ENCODE data around the gene PHF19.

Gene PHF19

DNA sequence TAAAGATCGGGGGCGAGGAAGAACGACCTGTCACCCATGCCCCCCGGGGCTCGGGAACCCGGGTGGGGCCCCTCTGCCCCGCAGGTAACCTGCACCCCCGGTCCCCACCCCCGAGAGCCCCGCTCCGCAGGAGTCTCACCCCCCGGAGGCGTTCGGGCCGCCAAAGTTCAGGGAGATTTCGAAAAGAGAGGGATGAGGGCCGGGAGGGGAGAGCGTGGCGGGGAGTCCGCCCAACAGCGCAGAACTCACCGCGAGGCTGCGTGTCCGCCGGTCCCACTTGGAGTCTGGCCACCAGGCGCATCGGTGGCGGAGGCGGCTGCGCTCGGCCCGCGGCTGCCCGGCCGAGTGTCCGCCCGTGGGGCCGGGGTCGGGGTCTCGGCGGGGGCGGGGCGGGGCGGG, at the start of gene PHF19:
PHF19 (minus strand) TSS at position 347 of the 399 bp plus-strand sequence. CDS start 2,447 bp downstream, outside the sequence.
- Histone ChIP-seq H3K9me3 (ENCODE audit: control insufficient read depth, insufficient read depth, low read length) (no peaks in the 10 kb centered on the region; the same call in 1 of the 2 replicates), H3K36me3 (ENCODE audit: insufficient read depth, low read length) (peaks cover 7% of the 10 kb centered on the region; the same call in 1 of the 2 replicates), H3K9ac (ENCODE audit: low read depth, low read length) (peak within 1 kb of the TSS; percentile 57), H3K4me1 (ENCODE audit: insufficient read depth, low read length) (peaks cover 52% of the 10 kb centered on the region)

DNA sequence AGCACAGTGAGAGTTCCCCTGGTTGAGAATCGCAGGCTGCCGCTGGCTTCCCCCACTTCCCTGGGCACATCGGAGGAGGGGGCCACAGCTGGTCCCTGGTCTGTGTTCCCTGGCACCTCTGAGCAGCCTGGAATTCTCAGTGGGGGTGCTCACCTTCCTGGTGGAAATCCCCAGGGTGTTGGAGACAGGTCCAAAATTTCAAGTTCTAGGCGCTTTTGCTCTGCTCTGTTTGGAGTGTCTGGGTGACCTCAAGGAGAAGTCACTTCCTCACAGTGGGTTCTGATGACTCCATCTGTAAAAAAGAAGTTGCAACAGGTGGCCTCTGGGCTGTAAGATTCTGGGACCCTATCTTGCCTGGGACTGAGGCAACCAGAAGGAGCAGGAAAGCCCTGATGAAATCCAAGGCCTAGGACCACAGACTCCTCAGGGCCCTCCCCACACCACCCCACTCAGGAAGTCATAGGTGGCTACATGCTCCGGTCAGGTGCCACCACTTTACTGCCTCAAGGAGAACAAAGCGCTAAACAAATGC, 49.5 kb upstream of the PHF19 start, which contains the start of gene TRAF1:
TRAF1 (minus strand) TSS at position 400 of the 532 bp plus-strand sequence. CDS start 721 bp downstream, outside the sequence.
- Histone ChIP-seq H3K9me3 (ENCODE audit: control insufficient read depth, insufficient read depth, low read length) (no peaks in the 10 kb centered on the region), H3K9ac (ENCODE audit: low read depth, low read length) (no peak within 1 kb of the TSS), H3K4me1 (ENCODE audit: insufficient read depth, low read length) (peaks cover 30% of the 10 kb centered on the region), H3K36me3 (ENCODE audit: insufficient read depth, low read length) (no peaks in the 10 kb centered on the region)

DNA sequence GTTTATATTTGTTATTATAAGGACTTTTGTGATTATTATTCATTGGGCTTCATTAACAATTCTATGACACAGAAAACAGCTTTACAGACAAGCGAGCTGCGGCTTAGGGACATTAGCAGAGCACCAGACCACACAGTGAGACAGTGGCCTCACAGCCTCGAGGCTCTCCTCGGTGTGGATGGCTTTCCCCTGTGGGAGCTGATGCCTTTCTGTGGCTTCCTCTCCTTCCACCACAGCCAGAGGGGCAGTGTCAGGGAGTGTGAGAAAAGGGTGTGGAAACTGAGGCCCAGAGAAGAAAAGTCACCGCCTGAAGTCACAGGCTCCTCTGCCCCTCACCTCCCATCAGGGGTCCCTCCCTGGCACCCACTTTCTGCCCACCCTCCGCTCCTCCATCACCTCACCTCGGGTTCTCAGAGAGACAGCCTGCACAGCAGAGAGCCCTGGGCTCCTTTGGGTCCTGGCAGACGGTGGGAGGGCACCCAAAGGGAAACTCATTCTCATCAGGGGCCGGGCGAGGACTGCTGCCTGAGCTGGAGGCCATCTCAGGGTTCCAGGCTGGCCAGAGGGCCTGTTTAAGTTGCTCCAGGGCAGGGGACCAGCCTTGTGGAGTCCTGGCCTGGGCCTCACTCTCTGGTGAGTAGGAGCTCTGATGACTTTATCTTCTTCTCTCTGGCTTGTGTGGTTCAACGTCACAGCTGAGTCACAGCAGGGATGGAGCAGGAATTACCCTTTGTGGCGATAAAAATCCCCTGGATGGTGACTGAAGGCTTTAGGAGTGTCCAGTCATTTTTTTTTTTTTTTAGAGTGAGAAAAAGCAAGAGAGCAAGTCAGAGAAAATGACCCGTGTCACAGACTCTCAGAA, 48.8 kb upstream of the PHF19 start:
- Histone ChIP-seq H3K9me3 (ENCODE audit: control insufficient read depth, insufficient read depth, low read length) (no peaks in the 10 kb centered on the region), H3K36me3 (ENCODE audit: insufficient read depth, low read length) (no peaks in the 10 kb centered on the region), H3K9ac (ENCODE audit: low read depth, low read length) (no peak overlapping the region), H3K4me1 (ENCODE audit: insufficient read depth, low read length) (peaks cover 29% of the 10 kb centered on the region; the same call in 1 of the 2 replicates)

DNA sequence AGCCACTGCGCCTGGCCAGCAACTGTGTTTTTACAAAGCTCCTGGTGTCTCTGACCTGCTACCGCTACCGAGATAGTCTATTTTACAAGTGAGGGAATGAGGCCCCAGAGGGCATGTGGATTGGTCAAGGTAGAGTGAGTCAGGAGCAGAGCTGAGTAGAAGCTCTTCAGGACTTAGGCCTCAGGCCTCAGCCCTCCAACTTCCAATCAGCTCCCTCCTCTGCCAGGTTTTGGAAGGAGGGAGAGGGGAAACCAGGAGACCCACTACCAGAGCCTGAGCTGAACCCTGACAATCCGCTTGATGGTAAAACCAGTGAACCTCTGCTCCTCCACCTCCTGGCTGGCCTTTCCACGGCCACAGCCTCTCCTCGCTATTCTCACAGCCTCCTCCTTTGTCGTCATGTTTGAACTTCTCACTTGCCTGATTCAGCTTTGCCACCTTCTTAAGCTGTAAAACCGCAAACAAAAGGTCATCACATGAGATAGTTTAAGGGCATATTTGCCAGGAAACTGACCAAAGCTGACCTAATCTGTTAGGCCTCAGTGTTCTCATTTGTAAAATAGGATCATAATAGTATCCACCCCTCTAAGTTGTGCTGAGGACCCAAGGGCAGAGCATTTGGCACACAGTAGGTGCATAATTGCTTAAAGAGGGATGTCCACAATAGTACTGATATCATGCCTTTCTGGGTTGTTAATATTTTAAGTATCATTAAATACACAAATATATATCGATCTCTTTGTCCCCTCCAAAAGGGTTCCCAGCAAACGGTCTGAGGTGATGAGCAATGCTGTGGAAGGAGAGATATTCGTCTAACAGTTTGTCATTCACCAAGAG, 47.9 kb upstream of the PHF19 start:
- no peaks in the 10 kb centered on the region for H3K9me3 ChIP-seq (ENCODE audit: control insufficient read depth, insufficient read depth, low read length)
- peaks cover 36% of the 10 kb centered on the region for H3K4me1 ChIP-seq (ENCODE audit: insufficient read depth, low read length)
- H3K36me3 ChIP-seq (ENCODE audit: insufficient read depth, low read length), result no peaks in the 10 kb centered on the region
- H3K9ac ChIP-seq (ENCODE audit: low read depth, low read length), result no peak overlapping the region

DNA sequence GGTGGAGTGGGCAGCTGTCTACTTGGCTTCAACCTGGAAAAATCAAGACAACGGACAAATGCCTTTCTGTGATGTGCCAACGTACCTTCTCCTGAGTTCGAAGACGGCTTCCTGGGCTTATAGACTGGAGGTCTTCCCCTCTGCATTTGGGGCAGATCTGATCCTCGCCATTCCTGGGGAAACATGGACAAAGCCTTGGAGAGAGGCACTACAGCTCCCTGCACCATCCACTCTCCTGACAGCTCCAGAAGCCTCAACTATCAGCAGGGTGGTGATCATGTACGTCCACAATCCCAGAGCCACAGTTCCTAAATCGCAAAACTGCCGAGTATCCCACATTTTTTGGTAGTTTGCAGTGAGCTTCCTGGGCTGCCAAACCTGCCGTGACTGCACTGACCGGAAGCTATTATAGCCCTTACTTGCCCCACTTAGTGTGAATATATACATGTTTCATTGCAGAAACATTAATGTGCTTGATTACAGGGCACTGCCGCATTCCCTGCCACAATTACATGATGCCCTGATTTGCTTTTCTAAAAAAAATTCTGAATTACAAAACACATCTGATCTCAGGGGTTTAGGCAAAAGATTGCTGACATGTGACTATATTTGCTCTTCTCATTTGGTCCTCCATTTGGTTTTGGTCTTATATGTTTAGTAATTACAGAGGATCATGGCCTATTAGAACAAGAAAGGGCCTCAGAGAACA, 46.8 kb upstream of the PHF19 start:
- Histone ChIP-seq H3K36me3 (ENCODE audit: insufficient read depth, low read length) (no peaks in the 10 kb centered on the region), H3K4me1 (ENCODE audit: insufficient read depth, low read length) (peaks cover 42% of the 10 kb centered on the region), H3K9ac (ENCODE audit: low read depth, low read length) (no peak overlapping the region), H3K9me3 (ENCODE audit: control insufficient read depth, insufficient read depth, low read length) (no peaks in the 10 kb centered on the region)

DNA sequence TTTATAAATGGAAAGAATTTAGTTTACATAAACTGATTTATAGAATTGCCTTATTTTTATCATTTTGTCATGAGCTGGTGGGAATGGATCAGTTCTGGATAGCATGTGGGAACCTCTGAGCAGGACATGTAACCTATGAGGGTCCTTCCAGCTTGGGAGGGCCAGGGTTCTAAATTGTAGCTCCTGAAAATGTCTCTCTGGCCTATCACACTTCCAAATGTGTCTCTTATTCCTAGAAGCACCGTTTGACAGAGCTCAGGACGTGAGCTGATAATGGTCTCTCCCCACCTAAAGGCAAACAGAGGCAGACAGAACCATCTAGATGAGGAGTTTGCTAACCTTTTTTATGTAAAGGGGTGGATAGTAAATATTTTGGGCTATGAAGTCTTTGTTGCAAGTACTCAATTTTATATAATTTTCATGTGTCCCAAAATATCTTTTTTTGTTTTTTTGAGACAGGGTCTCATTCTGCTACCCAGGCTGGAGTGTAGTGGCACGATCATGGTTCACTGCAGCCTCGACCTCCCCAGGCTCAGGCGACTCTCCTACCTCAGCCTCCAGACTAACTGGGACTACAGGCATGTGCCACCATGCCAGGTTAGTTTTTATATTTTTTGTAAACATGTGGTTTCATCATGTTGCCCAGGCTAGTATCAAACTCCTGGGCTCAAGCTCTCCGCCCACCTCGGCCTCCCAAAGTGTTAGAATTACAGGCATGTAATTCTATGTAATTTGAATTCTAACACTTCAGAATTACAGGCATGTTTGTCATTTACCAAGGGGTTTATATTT, 45.6 kb upstream of the PHF19 start:
- peaks cover 44% of the 10 kb centered on the region for H3K4me1 ChIP-seq (ENCODE audit: insufficient read depth, low read length)

DNA sequence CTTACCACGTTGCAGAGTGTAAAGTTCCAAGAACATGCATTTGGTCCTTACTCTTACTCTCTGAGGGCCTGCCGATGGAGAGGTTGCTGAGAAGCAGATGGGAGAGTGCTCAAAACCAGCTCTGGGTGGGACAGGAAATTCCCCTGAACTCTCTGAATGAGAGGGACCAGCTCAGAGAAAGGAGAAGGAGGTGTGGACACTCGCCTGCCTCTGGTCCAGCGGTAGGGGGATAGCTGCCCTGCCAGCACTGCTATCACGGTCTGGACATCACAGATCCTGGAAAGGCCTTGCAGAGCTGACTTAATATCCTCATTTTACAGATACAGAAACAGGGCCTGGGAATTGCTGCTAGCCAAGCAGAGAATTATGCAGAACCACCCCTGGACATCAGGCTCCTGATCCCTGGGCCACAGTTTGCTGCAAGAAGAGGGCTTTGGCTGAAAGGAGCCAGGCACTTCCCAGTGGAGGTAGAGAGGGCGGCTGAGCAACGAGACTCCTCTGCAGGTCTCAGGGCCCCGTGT, 44.7 kb upstream of the PHF19 start:
- Histone ChIP-seq H3K4me1 (ENCODE audit: insufficient read depth, low read length) (peaks cover 42% of the 10 kb centered on the region), H3K9ac (ENCODE audit: low read depth, low read length) (no peak overlapping the region), H3K9me3 (ENCODE audit: control insufficient read depth, insufficient read depth, low read length) (no peaks in the 10 kb centered on the region), H3K36me3 (ENCODE audit: insufficient read depth, low read length) (no peaks in the 10 kb centered on the region)

More for the DNA sequence above, 45.6 kb upstream of the PHF19 start:
- no peaks in the 10 kb centered on the region for H3K36me3 ChIP-seq (ENCODE audit: insufficient read depth, low read length)
- no peaks in the 10 kb centered on the region for H3K9me3 ChIP-seq (ENCODE audit: control insufficient read depth, insufficient read depth, low read length)
- H3K9ac ChIP-seq (ENCODE audit: low read depth, low read length), result no peak overlapping the region

DNA sequence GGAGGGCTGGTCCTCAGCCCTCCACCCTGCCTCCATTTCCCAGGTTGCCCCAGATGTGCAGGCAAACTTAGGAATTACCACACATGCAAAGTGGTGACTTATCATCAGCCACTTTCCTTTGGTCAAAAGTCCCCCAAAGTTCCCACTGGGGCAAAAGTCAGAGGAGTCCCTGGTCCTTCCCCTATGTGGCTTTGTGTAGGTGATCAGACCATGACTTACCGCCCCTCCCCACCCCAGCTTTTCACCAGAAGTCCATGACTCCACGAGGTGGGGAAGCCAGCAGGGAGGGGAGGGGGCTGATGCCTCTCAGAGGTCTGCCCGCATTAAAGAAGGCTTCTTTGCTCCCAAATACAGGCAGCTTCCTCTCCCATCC, 43.8 kb upstream of the PHF19 start:
- Histone ChIP-seq H3K9ac (ENCODE audit: low read depth, low read length) (no peak overlapping the region), H3K9me3 (ENCODE audit: control insufficient read depth, insufficient read depth, low read length) (no peaks in the 10 kb centered on the region), H3K36me3 (ENCODE audit: insufficient read depth, low read length) (no peaks in the 10 kb centered on the region), H3K4me1 (ENCODE audit: insufficient read depth, low read length) (peaks cover 33% of the 10 kb centered on the region)

DNA sequence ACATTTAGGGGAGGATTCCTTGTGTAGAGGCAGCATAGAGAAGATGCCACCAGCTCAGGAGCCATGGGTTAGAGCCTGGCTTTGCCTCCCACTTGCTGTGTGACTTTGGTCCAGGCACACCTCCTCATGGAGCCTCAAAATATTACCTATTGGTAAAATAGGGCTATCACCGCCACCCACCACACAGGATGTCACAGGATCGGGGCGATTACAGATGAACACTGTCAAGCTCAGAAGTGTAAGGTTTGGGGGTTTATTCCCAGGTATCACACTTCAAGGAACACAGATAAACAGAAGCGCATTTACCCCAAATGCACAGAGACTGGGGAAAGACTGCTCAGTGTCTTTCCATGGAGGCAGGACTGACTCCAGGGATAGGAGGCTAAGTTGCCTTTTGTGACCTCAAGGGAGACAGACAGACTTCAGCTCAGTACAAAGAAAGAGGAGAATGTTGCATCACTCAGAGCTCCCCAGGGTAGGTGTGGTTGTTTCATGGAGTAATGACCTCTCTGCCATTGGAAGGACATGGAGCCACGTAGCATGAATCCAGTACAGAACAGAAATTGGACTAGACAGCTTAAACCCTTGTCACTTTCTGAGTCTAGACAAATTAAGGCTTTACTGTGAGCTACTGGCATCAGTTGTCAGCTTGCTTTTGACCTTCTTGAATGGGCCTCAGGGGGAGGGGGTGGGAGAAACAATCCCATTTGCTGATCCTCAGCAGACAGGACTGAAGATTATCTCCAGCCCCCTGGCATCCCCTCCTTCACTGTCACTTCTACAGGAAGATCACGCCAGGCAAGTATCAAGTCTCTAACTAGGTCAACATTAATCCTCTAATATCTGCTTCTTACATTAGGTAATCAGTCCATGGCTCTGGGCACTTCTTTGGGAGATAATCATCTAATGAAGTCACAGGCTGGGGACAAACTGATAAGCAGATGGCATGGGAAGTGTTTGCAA, 43.1 kb upstream of the PHF19 start:
- no peaks in the 10 kb centered on the region for H3K36me3 ChIP-seq (ENCODE audit: insufficient read depth, low read length)
- peaks cover 26% of the 10 kb centered on the region for H3K4me1 ChIP-seq (ENCODE audit: insufficient read depth, low read length)
- H3K9me3 ChIP-seq (ENCODE audit: control insufficient read depth, insufficient read depth, low read length), result no peaks in the 10 kb centered on the region
- H3K9ac ChIP-seq (ENCODE audit: low read depth, low read length), result no peak overlapping the region

DNA sequence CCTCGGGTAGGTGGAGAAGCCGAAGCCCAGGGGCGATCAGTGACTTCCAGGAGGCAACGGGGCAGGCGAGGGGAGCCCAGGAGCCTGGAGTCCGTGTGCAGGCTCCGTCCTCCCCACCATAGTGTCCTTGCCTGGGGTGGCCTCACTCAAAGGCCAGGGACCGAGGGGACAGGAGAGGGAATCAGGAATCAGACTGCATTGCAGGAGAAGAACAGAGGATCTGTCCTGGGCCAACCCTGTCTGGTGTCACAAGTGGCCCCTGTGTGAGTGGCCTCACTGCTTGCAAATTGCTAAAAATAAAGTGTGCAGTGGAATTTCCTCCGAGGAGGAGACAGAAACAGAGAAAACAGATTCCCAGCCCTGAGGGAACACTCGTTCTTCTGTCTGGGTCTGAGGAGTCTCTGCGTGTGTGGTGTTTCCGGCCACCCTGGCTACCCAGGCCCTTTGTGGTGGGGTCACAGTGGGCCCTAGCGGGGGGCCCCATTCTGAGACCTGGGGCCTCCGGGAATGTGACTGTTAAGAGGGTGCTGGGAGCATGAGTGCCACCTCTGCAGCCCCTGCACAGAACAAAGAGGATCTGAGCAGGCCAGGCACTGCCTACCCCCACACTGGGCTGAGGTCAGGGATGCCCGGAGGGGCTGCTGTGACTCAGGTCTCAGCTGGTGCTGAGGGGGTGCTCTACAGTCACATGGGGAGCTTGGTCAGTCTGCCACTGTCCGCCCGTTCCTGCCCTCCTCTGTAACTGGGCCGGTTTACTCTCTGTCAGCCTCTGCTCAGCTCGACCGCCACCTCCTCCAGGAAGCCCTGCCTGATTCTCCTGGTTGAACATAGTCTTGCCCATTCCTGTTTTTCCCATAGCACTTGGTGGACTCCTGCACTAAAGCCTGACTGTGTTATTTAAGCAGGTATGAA, 42.2 kb upstream of the PHF19 start:
- Histone ChIP-seq H3K4me1 (ENCODE audit: insufficient read depth, low read length) (peaks cover 24% of the 10 kb centered on the region), H3K9ac (ENCODE audit: low read depth, low read length) (no peak overlapping the region)

DNA sequence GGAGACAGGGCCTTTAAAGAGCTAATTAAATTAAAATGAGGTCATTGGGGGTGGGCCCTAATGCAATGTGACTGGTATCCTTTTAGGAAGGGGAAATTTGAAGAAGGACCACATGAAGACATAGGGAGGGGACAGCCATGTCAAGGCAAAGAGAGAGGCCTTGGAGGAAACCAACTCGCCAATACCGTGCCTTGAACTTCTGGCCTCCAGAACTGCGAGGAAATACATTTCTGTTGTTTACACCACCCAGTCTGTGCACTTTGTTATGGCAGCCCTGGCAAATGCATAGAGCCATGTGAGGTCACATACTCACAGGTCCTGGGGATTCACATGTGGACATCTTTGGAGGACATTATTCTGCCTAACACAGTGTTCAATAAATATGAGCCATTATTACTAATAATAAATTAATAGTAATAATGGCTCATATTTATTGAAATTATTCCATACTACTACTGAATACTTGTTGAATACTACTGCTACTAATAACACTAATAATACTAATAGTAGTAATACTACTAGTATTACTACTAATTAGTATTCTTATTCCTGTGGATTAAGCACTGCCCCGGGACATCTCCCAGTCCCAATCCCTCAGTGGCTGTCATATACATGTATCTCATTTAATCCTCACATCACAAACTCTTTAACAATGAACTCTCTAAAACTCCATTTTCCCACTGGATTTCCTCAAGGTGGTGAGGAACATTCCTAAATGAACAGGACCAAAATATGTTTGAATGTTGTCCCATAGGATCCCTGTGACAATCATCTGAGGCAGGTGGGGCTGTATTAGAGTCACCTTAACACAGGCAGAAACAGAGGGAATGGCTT, 41.2 kb upstream of the PHF19 start:
- no peak overlapping the region for H3K9ac ChIP-seq (ENCODE audit: low read depth, low read length)
- peaks cover 24% of the 10 kb centered on the region for H3K4me1 ChIP-seq (ENCODE audit: insufficient read depth, low read length)
- H3K36me3 ChIP-seq (ENCODE audit: insufficient read depth, low read length), result no peaks in the 10 kb centered on the region
- no peaks in the 10 kb centered on the region for H3K9me3 ChIP-seq (ENCODE audit: control insufficient read depth, insufficient read depth, low read length)

More for the DNA sequence above, 42.2 kb upstream of the PHF19 start:
- no peaks in the 10 kb centered on the region for H3K36me3 ChIP-seq (ENCODE audit: insufficient read depth, low read length)
- no peaks in the 10 kb centered on the region for H3K9me3 ChIP-seq (ENCODE audit: control insufficient read depth, insufficient read depth, low read length)
